Ovary (tissue), 9 donors: ENCODE data around the gene ZNF148. TPM values are rescaled to one million over a fixed set of nuclear protein-coding genes. Genes with fewer than 3 reads are reported as not detected.

ENCODE experiments used
- DNase-seq, 5 donors: peaks; one replicate each; pipeline ENCODE4 v3.0.0-alpha.2; 2019 to 2020
- H3K27ac ChIP-seq, 2 donors: fragments of 200-600 bp; one replicate each; pipeline versions ENCODE4 v1.5.1 to v1.8.0; 2019 to 2022
- H3K27me3 ChIP-seq: fragments of 200-600 bp; one replicate; pipeline ENCODE4 v1.8.0; 2022
- H3K36me3 ChIP-seq: fragments of 200-600 bp; sonication (generic); one replicate; pipeline ENCODE4 v1.5.1; 2019
- H3K4me1 ChIP-seq: one replicate; pipeline ENCODE4 v1.8.1; 2013; ENCODE audit warnings: mild to moderate bottlenecking, moderate library complexity; ENCODE audit not compliant: insufficient read depth
- H3K4me3 ChIP-seq: fragments of 200-600 bp; sonication (generic); one replicate; pipeline ENCODE4 v1.5.1; 2017
- H3K9me3 ChIP-seq, 2 donors: fragments of 200-600 bp in 1 of 2; sonication (generic) in 1 of 2; one replicate each; pipeline versions ENCODE4 v1.5.1 to v1.8.1; 2013 to 2019; ENCODE audit warnings: mild to moderate bottlenecking in 1 of 2, moderate library complexity in 1 of 2
- CTCF ChIP-seq, 3 donors: fragments of 450-650 bp in 2 of 3; fragments of 200-600 bp in 1 of 3; IDR thresholded peaks; one replicate each; pipeline versions ENCODE4 v1.5.1 to v1.8.0; 2016 to 2022; ENCODE audit warnings: antibody characterized with exemption in 3 of 3, mild to moderate bottlenecking in 1 of 3
- EP300 ChIP-seq: sonication (generic); formaldehyde crosslinking; IDR thresholded peaks from one replicate; pipeline ENCODE4 v1.6.1; 2017; ENCODE audit warnings: antibody characterized with exemption
- POLR2A ChIP-seq: fragments of 450-650 bp; IDR thresholded peaks from one replicate; pipeline ENCODE4 v1.6.1; 2017; ENCODE audit warnings: antibody characterized with exemption, mild to moderate bottlenecking, moderate library complexity
- WGBS, 3 donors: extraction: QIAGEN DNeasy Blood & Tissue Kit in 1 of 3; methylation state at CpG; one replicate each; pipeline versions ENCODE4 v1.1.5 to v1.1.7; 2013 to 2017; 5-methylcytosine and 5-hydroxymethylcytosine counted together
- intact Hi-C, 4 donors: fragments of 100-400 bp; cut with DNase I; formaldehyde crosslinking; loops; one replicate each; pipeline versions ENCODE4 v1.11.0 to v1.15.1; 2022 to 2023
- polyA plus RNA-seq, 2 donors: library from polyadenylated mRNA; stranded (reverse); fragments of 200-250 nt in 1 of 2; fragments of 350-450 nt in 1 of 2; fragmentation: Illumina TruSeq in 1 of 2; extraction: RNeasy Lipid Tissue Mini Kit (QIAGEN cat#74804) in 1 of 2; gene quantifications; one replicate each; pipeline ENCODE4 v1.2.3, GENCODE V29; 2013 to 2014
- total RNA-seq, 7 donors: library from RNA; depleted of rRNA in 2 of 7; stranded (reverse); fragments of >200 nt in 2 of 7; fragmentation: NEBNext Ultra II Directional in 3 of 7; extraction: Animal tissue kit (Norgen Biotek cat#: 25700) in 3 of 7; gene quantifications; one replicate each; pipeline versions ENCODE4 v1.1.0 to v1.2.4, GENCODE V29; 2016 to 2023
- donor health status: DM: no; HTN: no; CAD: no; lungs with moderate emphysema.
- donor health status: DM: no; HTN: no; CAD: no.
- donor health status: Bipolar disorder and iron deficiency.
- donor health status: DM: yes; HTN: yes; CAD: no.
- donor health status: DM: no; HTN: no; CAD: no.
- donor health status: DM: yes; HTN: yes; CAD: no.

The ZNF148 gene
- total and polyA plus RNA-seq, 9 donors, result 9.1 to 98.8 (median 66.8) TPM

DNA sequence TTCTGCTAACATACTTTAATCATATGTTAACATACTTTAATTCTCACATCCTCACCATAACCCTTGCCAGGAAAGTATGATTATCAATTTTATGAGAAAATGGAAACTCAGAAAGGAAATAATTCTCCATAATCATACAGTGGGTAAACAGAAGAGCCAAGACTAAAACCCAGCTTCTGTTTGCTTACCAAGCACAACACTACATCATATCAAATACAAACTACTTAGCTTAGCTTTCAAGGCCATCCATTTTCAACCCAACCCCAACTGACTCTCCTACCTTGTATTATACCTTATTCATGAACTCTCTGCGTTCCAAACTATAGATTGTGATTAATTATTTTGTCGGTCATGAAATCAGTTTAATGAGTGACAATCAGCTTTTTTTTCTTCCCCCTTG is 9.0 kb downstream of the ZNF148 start:
- TF ChIP-seq CTCF (IDR thresholded peaks at IDR 0.05) (no peak), EP300 (no peak), POLR2A (no peak)
- no peaks in the 10 kb centered on the region for H3K36me3 ChIP-seq
- H3K4me1 ChIP-seq, result peaks cover 5% of the 10 kb centered on the region
- intact Hi-C loops, result no loop called here
- no peak overlapping the region for H3K27ac ChIP-seq
- H3K4me3 ChIP-seq, result no peak overlapping the region
- no peak for DNase-seq
- WGBS, 3 donors, result 68 to 83% (median 76%) methylated on average over 2 of the region's 2 CpGs
- H3K9me3 ChIP-seq, result no peaks in the 10 kb centered on the region
- no peaks in the 10 kb centered on the region for H3K27me3 ChIP-seq

GRCh38 chr3:125359700-125360099 is 15.4 kb downstream of the ZNF148 start:
- H3K27ac ChIP-seq, result no peak overlapping the region
- peaks cover 3% of the 10 kb centered on the region for H3K4me1 ChIP-seq
- TF ChIP-seq EP300 (no peak), CTCF (IDR thresholded peaks at IDR 0.05) (no peak), POLR2A (no peak)
- DNase-seq, result no peak
- WGBS, 3 donors, result 97 to 98% (median 97%) methylated on average over 9 of the region's 9 CpGs
- no peak overlapping the region for H3K4me3 ChIP-seq
- no peaks in the 10 kb centered on the region for H3K9me3 ChIP-seq
- H3K36me3 ChIP-seq, result no peaks in the 10 kb centered on the region
- intact Hi-C loops, result no loop called here
- H3K27me3 ChIP-seq, result no peaks in the 10 kb centered on the region

- intact Hi-C loops, result no loop called here
- H3K27ac ChIP-seq, result no peak overlapping the region
- DNase-seq, result no peak
- peaks cover 3% of the 10 kb centered on the region for H3K4me1 ChIP-seq
- H3K27me3 ChIP-seq, result no peaks in the 10 kb centered on the region
- TF ChIP-seq POLR2A, result no peak
- TF ChIP-seq CTCF (IDR thresholded peaks at IDR 0.05), result no peak
- no peak for TF ChIP-seq EP300
- no peaks in the 10 kb centered on the region for H3K9me3 ChIP-seq
- no peaks in the 10 kb centered on the region for H3K36me3 ChIP-seq
- H3K4me3 ChIP-seq, result no peak overlapping the region
Measured at GRCh38 chr3:125358923-125359322, 16.2 kb downstream of the ZNF148 start.

GRCh38 chr3:125357837-125358236 is 17.3 kb downstream of the ZNF148 start:
- WGBS, 3 donors, result 75 to 85% (median 82%) methylated on average over 11 of the region's 11 CpGs
- TF ChIP-seq CTCF (IDR thresholded peaks at IDR 0.05), result no peak
- TF ChIP-seq EP300, result no peak
- no peak for TF ChIP-seq POLR2A
- Histone ChIP-seq H3K4me3 (no peak overlapping the region), H3K9me3 (no peaks in the 10 kb centered on the region), H3K36me3 (no peaks in the 10 kb centered on the region), H3K4me1 (peaks cover 3% of the 10 kb centered on the region), H3K27ac (peak overlapping the region in 1 of 2 donors; percentile 64), H3K27me3 (no peaks in the 10 kb centered on the region)
- no peak for DNase-seq
- intact Hi-C loops, result no loop called here
